DND-41 (cell line): ENCODE data around the gene TSR2.

Source experiments
- ATAC-seq: fragments of 200-7000 bp; cut with Tn5 transposase; 3 replicates; pipeline ENCODE4 v1.9.1; 2021; ENCODE audit warnings: low read depth; ENCODE audit not compliant: insufficient read depth
- DNase-seq: peaks from one replicate; pipeline ENCODE4 v3.0.0-alpha.2; 2020
- H2AFZ ChIP-seq: 2 replicates; pipeline ENCODE4 v1.6.0; 2012; ENCODE audit warnings: low read depth, low read length
- H3K27ac ChIP-seq: 2 replicates; pipeline ENCODE4 v1.5.1; 2012; ENCODE audit warnings: low read length, inconsistent platforms
- H3K27me3 ChIP-seq: fragments of 200-600 bp; sonication (generic); 2 replicates; pipeline ENCODE4 v1.6.0; 2012; ENCODE audit warnings: low read length, mild to moderate bottlenecking, inconsistent platforms; ENCODE audit not compliant: insufficient read depth, poor library complexity
- H3K36me3 ChIP-seq: 2 replicates; pipeline ENCODE4 v1.5.1; 2012; ENCODE audit warnings: low read length, inconsistent platforms; ENCODE audit not compliant: insufficient read depth
- H3K4me1 ChIP-seq: 2 replicates; pipeline ENCODE4 v1.5.1; 2012; ENCODE audit warnings: mild to moderate bottlenecking, low read length; ENCODE audit not compliant: insufficient read depth
- H3K4me2 ChIP-seq: 2 replicates; pipeline ENCODE4 v1.6.0; 2012; ENCODE audit warnings: mild to moderate bottlenecking, moderate library complexity, low read length, inconsistent platforms; ENCODE audit not compliant: insufficient read depth
- H3K4me3 ChIP-seq, 2 experiments: fragments of 200-600 bp in 1 of 2; shearing (Covaris generic) in 1 of 2; 2 replicates each; pipeline ENCODE4 v1.5.1; 2012 to 2016; ENCODE audit warnings: inconsistent platforms in 2 of 2, low read length in 2 of 2, mild to moderate bottlenecking in 2 of 2, low read depth in 1 of 2, moderate library complexity in 1 of 2
- H3K79me2 ChIP-seq: 2 replicates; pipeline ENCODE4 v1.6.0; 2012; ENCODE audit warnings: low read length, inconsistent platforms; ENCODE audit not compliant: insufficient read depth
- H3K9ac ChIP-seq: 2 replicates; pipeline ENCODE4 v1.6.0; 2012; ENCODE audit warnings: low read depth, mild to moderate bottlenecking, inconsistent platforms, low read length, moderate library complexity
- H3K9me3 ChIP-seq: 2 replicates; pipeline ENCODE4 v1.5.1; 2012; ENCODE audit warnings: low read length, moderate library complexity, mild to moderate bottlenecking, inconsistent platforms; ENCODE audit not compliant: insufficient read depth, severe bottlenecking
- H4K20me1 ChIP-seq: 2 replicates; pipeline ENCODE4 v1.6.0; 2012; ENCODE audit warnings: low read length; ENCODE audit not compliant: insufficient read depth
- CTCF ChIP-seq: IDR thresholded peaks from 2 replicates; pipeline ENCODE4 v1.5.1; 2012; ENCODE audit warnings: borderline replicate concordance, low read length, moderate library complexity, mild to moderate bottlenecking; ENCODE audit not compliant: poor library complexity, severe bottlenecking; ENCODE audit errors: extremely low read depth
- EZH2 ChIP-seq: IDR thresholded peaks from 3 replicates; pipeline ENCODE4 v1.6.1; 2012; ENCODE audit warnings: borderline replicate concordance, low read depth, mild to moderate bottlenecking, moderate library complexity, low read length, inconsistent platforms; ENCODE audit not compliant: severe bottlenecking

The TSR2 gene, protein sequence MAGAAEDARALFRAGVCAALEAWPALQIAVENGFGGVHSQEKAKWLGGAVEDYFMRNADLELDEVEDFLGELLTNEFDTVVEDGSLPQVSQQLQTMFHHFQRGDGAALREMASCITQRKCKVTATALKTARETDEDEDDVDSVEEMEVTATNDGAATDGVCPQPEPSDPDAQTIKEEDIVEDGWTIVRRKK

DNA sequence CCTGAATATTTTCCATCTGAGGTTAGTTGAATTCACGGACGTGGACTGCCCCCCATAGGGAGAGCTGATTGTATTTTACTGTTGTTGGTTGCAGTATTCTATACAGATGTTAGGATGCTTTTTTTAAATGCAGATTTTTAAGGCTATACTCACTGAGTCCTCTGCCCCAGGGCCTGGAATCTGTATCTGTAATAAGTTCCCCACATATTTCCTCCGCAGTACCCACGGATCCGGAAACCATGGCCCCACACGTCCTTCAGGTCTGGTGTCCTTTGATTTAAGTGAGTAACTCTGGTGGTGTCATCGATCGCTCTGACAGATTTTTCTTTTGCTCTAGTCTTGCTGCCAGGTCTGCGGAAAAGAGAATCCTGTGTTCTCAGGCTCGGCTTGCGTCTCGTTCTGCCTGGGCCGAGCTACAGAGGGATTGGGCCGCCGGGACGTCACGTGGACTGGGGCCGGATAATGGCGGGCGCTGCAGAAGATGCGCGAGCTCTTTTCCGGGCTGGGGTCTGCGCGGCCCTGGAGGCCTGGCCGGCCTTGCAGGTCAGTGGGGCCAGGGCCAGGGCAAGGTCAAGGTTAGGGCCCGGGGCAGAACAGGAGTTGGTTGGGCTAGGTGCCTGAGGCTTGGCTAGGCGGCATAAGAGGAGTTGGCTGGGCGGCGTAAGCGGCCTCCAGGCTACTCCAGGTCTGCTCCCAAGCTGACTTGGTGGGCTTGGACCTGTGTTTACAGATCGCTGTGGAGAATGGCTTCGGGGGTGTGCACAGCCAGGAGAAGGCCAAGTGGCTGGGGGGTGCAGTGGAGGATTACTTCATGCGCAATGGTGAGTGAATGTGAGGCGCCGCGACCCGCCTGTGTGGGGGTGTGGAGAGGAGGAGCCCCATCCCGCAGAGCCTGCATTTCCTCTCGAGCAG, at the start of gene TSR2:
TSR2 (plus strand) TSS at position 445 of the 912 bp plus-strand sequence; CDS start at position 463, 18 bp downstream.
- peak within 1 kb of the TSS; percentile 72 for H3K27ac ChIP-seq
- H3K4me2 ChIP-seq = peak within 1 kb of the TSS; percentile 83
- DNase-seq = peak; percentile 85
- H3K36me3 ChIP-seq = peaks cover 23% of the 10 kb centered on the region
- peak within 1 kb of the TSS; percentile 71 for H3K9ac ChIP-seq
- peaks cover 33% of the 10 kb centered on the region for H3K4me1 ChIP-seq
- H2AFZ ChIP-seq = peak within 1 kb of the TSS; percentile 96
- H3K27me3 ChIP-seq = no peaks in the 10 kb centered on the region
- H3K4me3 ChIP-seq = peak within 1 kb of the TSS; percentile 85 to 95; a peak in 3 of 4 replicates
- peaks cover 29% of the 10 kb centered on the region; the same call in 1 of the 2 replicates for H4K20me1 ChIP-seq
- peak; percentile 94 for ATAC-seq
- H3K9me3 ChIP-seq = no peaks in the 10 kb centered on the region
- TF ChIP-seq CTCF (peak; percentile 23), EZH2 (no peak)
- H3K79me2 ChIP-seq = peaks cover 37% of the 10 kb centered on the region

DNA sequence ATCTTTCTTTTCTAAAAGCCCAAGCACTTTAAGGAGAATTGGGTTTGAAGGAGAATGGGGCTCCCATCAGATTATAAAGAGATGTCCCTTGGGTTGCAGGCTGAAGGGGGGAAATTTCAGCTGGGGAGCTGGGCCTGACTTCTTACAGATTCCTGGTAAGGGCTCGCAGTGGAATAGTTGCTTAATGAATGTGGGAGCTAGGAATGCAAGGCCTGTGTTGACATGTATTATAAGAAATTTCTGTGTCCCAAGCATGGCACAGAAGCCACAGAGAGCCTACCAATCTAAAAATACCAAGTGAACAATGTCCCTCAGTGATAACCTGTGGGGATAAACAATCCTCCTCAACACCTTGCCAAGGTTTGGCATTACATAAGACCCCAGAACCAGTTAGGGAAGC, 43.1 kb upstream of the TSR2 start:
- Histone ChIP-seq H3K9ac (no peak overlapping the region), H3K27me3 (no peaks in the 10 kb centered on the region), H3K4me2 (no peak overlapping the region), H3K27ac (no peak overlapping the region), H2AFZ (no peak overlapping the region), H3K4me1 (no peaks in the 10 kb centered on the region), H3K79me2 (no peaks in the 10 kb centered on the region), H4K20me1 (no peaks in the 10 kb centered on the region), H3K9me3 (no peaks in the 10 kb centered on the region), H3K36me3 (no peaks in the 10 kb centered on the region), H3K4me3 (no peak overlapping the region)
- DNase-seq (no peak), ATAC-seq (no peak)
- TF ChIP-seq EZH2 = no peak
- no peak for TF ChIP-seq CTCF

DNA sequence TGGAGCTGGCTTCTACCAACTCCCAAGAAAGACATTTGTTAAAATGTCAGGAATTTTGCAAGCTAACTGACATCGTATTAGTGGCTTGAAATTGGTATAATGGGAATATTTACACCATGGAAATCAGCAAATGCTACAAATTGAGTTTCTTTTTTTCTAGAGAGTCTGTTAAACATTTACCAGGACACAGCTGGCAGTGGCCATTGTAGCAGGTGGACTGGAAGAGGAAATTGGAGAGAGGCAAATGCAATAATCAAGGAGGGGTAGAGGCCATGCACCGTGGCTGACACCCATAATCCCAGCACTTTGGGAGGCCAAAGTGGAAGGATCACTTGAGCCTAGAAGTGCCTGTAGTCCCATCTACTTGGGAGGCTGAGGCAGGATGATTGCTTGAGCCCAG, 32.9 kb upstream of the TSR2 start:
- Histone ChIP-seq H3K79me2 (no peaks in the 10 kb centered on the region), H3K4me1 (peaks cover 6% of the 10 kb centered on the region; the same call in 1 of the 2 replicates), H3K9me3 (no peaks in the 10 kb centered on the region), H3K9ac (no peak overlapping the region), H3K27ac (no peak overlapping the region), H3K36me3 (no peaks in the 10 kb centered on the region), H2AFZ (no peak overlapping the region), H3K27me3 (no peaks in the 10 kb centered on the region), H3K4me2 (no peak overlapping the region), H3K4me3 (no peak overlapping the region), H4K20me1 (no peaks in the 10 kb centered on the region; the same call in 1 of the 2 replicates)
- ATAC-seq = no peak
- TF ChIP-seq EZH2 (no peak), CTCF (no peak)
- no peak for DNase-seq
